ENCODE results near the gene CXorf58.

Gene CXorf58

DNA sequence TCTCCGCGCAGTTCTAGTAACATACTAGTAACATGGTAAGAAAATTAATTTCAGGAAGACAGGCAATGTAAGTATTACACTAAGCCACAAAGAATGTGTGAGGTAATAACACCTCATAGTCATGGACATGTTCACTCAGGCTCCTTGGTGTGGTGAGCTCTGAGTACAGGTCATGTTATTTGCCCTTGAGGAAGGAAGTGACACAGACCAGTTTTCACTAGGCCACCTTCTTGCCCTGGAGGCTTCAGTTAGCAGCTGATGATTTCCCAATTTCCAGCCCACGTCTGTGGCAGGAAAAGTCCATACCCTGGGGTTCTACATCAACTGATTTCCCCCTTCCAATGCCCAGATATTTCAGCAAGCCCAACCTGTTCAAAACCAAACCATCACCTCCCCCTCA is 6.7 kb upstream of the CXorf58 start:
- no peak for DNase-seq

DNA sequence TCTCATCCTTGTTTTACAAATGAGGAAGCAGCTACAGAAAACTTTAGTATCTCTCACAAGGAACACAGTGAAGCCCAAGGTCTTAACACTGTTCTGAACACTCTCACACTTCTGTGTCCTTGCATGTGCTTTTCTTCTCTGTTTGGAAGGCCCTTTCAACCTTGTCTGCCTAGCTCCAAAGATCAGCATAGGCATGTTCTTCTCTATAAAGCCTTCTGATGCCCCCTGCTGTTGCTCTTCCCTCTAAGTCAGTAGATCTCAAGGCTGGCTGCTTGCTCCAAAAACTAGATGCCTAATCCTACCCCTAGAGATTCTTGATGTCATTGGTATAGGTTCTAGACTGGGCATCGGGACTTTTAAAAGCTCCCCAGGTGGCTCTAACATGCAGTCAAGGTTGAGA is 6.0 kb upstream of the CXorf58 start:
- no peak for DNase-seq

- no peak for DNase-seq
These were observed 5.4 kb upstream of the CXorf58 start for GRCh38 chrX:23902419-23902818.

DNA sequence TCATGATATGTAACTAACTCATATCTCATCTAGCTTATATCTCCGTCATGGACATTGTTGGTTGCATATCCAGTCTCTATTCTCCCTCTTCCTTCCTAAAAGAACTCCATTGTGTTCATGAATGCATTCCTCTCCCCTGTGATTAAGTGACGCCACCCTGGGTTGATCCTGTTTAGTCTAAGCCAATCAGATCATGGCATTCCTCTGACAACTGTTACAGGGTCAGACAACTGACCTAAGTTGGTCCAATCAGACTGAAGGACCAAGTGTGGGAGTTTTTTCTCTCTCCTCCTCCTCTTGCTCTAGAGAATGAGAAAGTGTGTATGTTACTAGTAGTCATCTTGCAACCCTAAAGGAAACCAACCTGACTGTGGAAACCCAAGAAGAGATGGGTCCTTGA is 3.7 kb upstream of the CXorf58 start:
- DNase-seq: no peak

GRCh38 chrX:23907111-23907497 is 702 bp upstream of the CXorf58 start:
- no peak for DNase-seq

- no peak for DNase-seq
These were observed 606 bp downstream of the CXorf58 start for GRCh38 chrX:23908219-23909004.

DNA sequence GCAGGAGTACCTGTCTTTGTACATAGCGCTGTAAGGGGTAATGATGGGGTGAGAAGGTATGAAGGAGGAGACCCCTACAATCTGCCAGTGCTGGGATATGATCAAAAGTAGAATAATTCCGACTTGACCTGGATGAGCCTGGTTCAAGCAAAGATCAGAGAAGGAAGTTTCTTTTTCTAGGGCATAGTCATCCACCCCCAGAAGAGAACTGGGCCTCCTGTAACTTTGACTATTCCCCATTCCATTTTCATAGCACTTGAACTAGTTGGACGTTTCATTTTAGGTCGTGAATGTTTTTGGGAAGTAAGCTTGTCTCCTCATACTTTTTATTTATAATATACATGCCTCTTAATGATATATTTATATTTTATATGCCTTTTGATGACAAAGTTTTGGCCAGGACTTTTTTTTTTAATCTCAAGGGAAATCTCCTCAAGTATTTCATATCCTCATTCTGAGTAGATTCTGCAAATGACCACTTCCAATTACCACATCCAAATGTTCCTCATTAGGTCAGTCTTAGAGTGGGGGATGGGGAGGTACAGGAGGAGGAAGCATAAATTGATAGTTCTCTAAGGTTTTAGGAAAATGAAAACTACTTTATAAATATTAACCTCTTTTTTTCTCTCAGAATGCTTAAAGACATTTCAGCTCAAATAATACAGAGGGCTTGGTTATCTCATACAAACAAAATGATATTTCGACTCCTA is 3.5 kb downstream of the CXorf58 start:
- DNase-seq: no peak

DNA sequence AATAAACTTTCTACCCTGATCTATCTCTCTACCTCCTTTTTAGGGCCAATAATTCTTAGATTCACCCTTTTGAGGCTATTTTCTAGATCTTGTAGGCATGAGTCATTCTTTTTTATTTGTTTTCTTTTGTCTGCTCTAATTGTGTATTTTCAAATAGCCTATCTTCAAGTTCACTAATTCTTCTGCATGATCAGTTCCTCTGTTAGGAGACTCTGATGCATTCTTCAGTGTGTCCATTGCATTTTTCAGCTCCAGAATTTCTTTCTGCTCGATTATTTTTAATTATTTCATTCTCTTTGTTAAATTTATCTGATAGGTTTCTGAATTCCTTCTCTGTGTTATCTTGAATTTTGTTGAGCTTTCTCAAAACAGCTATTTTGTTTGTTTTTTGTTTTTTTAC is 11.3 kb downstream of the CXorf58 start:
- DNase-seq: no peak

DNA sequence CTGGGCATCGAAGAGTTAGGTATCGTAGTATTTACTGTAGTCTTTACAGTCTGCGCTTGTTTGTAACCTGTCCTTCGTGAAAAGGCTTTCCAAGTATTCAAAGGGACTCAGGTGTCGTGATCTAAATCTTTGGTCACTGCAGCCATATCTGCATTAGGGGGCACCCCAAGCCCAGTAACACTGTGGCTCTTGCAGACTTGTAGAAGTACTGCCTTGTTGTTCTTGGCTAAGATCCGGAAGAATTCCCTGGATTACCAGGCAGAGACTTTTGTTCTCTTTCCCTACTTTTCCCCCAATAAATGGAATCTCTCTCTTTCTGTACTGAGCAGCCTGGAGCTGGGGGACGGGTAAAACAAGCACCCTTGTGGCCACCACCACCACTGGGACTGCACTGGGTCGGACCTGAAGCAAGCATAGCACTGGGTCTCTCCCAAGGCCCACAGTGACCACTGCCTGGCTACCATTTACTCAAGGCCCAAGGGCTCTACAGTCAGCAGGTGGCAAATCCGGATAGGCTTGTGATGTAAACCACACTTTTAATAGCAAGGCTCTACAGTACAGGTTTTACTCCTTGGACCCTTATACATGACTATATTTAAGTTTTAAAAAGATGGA is 12.0 kb downstream of the CXorf58 start:
- no peak for DNase-seq

GRCh38 chrX:23926015-23926414 is 18.2 kb downstream of the CXorf58 start:
- no peak for DNase-seq

DNA sequence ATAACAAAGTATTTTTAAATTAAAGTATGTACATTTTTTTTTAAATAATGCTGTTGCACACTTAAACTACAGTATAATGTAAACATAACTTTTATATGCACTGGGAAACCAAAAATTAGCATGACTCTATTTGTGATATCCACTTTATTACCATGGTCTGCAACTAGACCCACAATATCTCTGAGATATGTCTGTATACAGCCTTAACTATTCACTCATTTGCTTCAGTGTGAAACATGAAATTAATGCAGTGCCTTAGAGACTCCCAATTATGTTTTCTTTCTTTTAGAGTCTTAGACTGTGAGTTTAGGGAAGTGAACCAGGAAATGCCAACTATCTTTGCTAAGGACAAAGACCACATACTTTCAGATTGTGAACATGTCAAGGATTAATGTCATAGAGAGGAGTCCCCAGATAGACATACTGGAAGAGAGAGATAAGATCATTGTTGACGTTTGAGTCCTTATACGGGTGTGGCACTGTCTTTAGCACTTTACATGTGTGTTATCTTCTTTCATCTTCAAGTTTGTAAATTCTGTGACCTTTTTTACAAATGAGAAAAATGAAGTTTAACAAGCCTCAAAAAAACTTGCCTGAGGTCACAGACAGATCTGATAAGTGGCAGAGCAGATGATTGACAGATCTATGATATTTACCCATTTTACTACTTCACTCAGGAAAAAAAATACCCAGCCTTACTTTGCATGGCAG is 23.2 kb downstream of the CXorf58 start:
- DNase-seq: no peak

GRCh38 chrX:23932046-23932445 is 24.2 kb downstream of the CXorf58 start:
- DNase-seq: no peak

DNA sequence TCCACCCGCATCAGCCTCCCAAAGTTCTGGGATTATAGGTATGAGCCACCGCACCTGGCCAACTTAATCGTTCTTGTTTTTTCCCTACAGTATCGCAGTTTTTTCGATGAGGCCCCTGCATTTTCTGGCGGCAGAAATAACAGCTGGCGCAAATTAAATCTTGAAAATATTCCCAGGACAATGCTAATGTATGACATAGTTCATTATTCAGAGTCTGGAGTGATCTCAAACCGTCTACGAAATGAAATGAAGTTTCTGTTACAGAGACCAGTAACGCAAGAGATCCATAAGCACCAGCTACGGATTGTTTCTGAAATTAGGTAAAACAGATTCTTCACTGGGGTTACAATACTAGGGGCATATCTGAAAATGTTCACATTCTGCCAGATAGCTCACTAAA is 27.3 kb downstream of the CXorf58 start:
- DNase-seq: no peak

DNA sequence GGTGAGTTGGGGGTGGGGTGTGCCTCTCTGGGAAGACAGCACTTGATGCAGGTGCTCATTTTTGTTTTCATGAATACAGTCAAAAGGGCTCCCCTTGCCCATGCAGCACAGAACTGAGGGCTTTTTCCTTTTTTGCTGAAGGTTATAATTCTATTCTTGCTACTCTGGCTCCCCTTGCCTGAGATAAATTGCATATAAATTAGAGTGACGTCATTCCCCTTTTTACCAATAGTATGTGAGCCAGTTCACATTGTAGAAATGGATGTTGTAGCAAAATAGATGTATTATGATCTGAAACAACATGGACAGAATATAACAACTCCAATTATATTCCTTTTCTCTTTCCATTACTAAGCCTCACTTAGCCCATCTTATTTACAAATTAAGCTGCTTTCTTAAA is 28.4 kb downstream of the CXorf58 start:
- no peak for DNase-seq

DNA sequence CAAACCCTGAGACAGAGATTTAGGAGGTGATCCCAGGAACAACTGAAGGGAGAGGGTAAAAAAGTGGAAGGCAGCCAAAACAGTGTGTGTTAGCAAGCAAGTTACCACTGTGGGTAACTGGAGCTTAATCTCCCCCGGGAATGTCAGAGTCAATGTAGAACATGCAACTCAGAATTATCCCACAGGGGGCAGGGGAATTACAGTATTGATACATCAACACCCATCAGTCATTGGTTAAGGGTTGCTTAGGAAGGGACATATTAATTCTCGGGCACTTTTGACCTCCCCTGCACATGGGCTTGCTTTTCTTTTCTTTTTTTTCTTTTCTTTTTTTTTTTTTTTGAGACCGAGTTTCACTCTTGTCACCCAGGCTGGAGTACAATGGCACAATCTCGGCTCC is 29.3 kb downstream of the CXorf58 start:
- no peak for DNase-seq

DNA sequence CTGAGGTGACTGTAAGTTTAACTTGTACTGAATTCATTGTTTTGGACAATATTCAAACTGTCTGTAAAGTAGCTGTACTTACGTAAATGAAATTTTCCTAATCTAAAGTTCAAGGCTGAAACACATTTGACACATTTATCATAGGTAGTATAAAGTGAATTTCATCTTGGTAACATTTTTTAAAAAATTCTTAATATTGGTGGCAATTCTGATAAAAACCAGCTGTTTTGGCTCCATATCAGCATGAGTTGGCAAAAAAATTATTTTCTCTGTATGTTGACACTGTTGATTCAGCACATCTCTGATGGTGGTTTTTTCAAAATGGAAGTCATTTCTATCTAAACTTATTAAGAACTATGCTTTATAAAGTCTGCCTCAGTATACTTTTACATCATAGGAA is 30.9 kb downstream of the CXorf58 start:
- DNase-seq: no peak

DNA sequence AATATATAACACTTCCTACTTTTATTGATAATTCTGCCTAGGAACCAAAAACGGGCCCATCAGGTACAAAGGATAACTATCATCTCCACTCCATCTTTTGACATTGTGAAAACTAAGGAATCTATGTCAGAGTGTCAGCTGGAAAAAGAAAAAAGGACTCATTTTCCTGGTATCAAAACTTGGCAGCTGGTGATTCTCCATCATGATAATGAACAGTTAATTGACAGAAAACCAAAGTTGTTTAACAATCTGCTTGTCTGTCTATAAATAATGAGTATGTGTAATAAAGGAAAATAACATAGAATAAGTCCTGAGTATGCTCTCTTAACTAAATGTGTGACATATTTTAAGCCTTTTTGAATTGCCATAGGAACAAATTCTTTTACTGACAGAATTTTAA is 31.4 kb downstream of the CXorf58 start:
- DNase-seq: no peak

GRCh38 chrX:23944234-23944633 is 36.4 kb downstream of the CXorf58 start:
- no peak for DNase-seq

DNA sequence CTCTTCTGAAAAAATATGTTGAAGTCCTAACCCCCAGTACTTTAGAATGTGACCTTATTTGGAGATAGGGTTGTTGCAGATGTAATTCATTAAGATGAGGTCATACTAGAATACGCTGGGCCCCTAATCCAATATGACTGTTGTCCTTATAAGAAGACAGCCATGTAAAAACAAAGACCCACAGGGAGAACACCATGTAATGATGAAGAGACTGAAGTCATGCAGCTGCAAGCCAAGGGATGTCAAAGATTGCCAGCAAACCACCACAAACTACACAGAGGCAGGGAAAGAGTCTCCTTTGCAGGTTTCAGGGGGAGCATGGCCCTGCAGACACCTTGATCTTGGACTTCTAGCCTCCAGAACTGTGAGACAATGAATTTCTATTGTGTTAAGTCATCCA is 37.4 kb downstream of the CXorf58 start:
- DNase-seq: no peak

- no peak for DNase-seq
These were observed 44.6 kb downstream of the CXorf58 start for GRCh38 chrX:23952391-23952790.

- DNase-seq: peak; percentile 7
These were observed 45.4 kb downstream of the CXorf58 start for GRCh38 chrX:23952984-23953907.

DNA sequence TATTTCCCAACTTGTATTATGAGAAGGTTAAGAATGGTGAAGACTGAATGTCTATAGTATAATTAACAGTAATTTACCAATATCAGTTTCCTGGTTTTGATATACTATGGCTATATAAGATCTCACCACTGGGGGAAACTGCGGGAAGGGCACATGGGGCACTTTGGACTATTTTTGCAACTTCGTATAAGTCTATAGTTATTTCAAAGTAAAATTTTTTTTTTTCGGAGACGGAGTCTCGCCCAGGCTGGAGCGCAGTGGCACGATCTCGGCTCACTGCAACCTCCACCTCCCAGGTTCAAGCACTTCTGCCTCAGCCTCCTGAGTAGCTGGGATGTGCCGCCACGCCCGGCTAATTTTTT is 46.1 kb downstream of the CXorf58 start:
- no peak for DNase-seq

DNA sequence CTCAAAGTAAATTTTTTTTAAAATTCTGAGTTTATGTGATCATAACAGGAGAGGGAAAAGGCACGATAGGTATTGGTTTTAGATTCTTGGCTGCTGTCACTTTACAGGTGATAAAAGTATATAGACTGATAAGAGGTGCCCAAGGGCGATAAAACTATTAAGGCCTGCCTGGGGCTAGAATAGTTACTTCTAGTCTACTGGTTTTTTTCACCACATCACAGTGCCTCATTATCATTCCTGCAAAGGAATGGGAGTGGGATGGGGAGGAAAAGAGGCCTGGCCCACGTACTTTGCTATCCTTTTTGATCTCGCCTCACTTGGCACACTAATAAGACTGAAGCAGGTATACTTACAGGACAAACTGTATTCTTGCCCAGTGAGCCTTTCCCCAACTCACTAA is 46.6 kb downstream of the CXorf58 start:
- DNase-seq: no peak

Data from activated CD4-positive, alpha-beta T cell treated with anti-CD3 and anti-CD28 coated beads for 1 hour (primary cell).